HG03469 (cell line): Measurements from ENCODE around the gene ADARB1.

Source experiments
- ATAC-seq: cut with Tn5 transposase; IDR thresholded peaks from one replicate; pipeline ENCODE4 v1.9.1; 2021; ENCODE audit warnings: mild to moderate bottlenecking, moderate library complexity, moderate number of reproducible peaks; ENCODE audit not compliant: unreplicated experiment

The ADARB1 gene

DNA sequence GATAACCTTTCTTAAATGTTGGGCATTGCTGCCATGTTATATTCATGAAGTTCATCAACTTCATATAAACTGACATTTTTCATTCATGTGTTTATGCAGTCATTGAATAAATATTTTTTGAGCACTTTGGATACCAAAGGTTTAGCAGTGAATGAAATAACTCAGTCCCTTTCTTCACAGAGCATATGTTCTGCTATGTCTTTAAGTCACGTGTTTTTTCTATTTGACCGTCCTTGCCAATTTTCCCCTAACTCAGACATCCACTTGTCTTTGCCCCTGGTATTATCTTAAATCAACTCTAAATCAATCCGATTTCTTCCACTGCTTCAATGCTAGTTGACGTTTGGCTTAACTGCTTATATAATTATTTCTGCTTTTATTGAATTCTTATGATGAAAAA is 16.6 kb downstream of the ADARB1 start:
- ATAC-seq, result no peak

- no peak for ATAC-seq
Observed at GRCh38 chr21:45091550-45092322, 17.4 kb downstream of the ADARB1 start.

- ATAC-seq, result no peak
Observed at GRCh38 chr21:45093035-45093532, 18.7 kb downstream of the ADARB1 start.

- ATAC-seq, result no peak
Observed at GRCh38 chr21:45094412-45094811, 20.0 kb downstream of the ADARB1 start.

DNA sequence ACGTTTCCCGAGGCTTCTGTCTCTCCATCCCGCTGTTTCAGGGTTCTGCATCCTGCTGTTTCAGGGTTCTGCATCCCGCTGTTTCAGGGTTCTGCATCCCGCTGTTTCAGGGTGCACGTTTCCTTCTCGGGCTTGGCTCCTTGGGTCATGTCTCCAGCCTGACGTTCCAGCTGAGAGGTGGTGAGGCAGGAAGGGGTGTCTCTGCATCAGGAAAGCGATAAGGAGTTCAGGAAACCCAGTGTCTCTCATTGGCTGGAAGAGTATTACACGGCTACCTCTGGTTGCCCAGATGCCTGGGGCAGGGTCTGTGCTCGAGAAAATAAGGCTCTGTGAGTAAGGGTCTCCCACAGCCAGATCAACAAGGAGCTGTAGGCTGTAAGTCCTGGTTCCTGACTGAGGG is 21.1 kb downstream of the ADARB1 start:
- no peak for ATAC-seq

GRCh38 chr21:45096217-45096616 is 21.8 kb downstream of the ADARB1 start:
- ATAC-seq, result no peak

DNA sequence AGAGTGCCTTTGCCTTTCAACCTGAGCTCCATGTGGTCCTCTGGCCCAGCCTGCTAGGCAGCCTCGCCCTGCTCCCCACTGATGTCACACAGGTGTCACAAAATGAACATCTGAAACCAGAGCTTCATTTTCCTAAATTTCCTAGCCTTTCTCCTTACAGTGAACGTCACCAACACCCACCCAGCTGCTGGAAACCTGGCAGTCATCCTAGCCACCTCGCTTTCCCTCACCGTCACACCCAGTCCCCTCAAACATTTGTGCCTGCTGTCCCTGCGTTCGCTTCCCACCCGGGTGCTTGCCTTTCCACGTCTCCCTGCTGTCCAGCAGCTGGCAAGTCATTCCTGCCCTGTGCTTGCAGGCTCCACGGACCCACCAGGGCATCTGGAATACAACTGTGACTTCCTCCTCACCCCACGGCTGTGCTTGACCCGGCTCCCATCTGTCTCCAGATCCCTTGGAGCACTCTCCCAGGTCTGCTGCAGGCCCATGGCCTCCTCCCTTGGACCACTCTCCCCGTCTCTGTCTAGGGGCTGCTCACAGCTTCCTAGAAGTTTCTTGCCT is 23.5 kb downstream of the ADARB1 start:
- no peak for ATAC-seq

DNA sequence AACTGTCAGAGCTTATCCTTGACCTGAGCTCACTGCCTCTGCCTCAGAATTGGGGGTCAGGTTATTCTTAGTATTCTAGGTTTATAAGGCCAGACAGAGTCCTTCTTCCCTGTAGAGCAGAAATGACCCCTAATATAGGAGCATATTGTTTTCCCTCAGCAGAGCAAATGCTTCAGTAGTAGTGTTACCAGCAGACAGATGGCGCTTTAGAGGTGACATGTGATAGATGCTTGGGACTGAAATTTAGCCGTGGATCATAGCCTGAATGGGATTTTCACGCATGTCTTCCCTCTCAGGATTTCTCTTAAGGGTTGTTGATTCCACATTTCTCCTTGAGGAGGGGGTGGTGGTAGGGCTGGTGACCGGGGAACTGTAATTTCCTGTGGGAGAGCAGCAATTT is 24.5 kb downstream of the ADARB1 start:
- ATAC-seq, result no peak

GRCh38 chr21:45099571-45099970 is 25.2 kb downstream of the ADARB1 start:
- ATAC-seq, result no peak

DNA sequence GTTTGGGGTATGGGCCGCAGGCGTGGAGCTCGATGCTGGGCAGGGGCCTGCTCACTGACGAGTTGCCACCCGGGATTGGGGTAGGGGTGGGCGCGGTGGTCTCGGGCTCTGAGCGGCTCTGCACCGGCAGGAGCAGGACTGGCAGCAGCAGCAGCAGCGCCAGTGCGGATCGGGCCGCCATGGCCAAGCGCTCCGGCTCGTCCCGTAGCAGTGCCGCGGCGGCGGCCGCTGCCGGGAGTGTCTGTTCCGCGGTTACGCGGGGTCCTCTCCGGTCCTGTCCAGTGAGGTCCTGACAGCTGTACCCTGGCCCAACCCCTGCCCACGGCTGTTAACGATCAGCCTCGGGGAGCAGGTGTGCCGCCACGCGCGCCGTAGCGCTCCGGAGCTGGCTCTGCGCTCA is 26.5 kb downstream of the ADARB1 start:
- ATAC-seq, result no peak

GRCh38 chr21:45102391-45102932 is 28.1 kb downstream of the ADARB1 start:
- ATAC-seq, result no peak

- ATAC-seq, result no peak
Observed at GRCh38 chr21:45103971-45104520, 29.7 kb downstream of the ADARB1 start.

DNA sequence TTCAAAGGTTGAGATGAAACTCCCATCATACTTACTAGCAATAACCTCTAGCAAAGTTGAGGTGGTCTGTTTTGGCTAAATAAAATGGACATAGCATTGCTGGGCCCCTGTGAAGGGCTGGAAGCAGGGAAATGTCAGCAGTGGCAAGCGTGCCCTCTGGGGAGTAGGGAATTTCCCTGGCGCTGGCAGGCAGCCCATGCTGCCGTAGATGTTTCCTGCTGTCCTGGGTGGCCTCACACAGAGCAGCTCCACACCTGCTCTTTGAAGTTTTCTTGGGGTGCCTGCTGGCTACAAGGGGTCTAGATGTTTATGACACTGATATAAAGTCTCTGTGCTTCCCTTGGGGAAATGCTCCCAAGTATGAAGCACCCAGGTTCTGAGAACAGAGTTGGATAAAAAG is 30.2 kb downstream of the ADARB1 start:
- ATAC-seq, result no peak

DNA sequence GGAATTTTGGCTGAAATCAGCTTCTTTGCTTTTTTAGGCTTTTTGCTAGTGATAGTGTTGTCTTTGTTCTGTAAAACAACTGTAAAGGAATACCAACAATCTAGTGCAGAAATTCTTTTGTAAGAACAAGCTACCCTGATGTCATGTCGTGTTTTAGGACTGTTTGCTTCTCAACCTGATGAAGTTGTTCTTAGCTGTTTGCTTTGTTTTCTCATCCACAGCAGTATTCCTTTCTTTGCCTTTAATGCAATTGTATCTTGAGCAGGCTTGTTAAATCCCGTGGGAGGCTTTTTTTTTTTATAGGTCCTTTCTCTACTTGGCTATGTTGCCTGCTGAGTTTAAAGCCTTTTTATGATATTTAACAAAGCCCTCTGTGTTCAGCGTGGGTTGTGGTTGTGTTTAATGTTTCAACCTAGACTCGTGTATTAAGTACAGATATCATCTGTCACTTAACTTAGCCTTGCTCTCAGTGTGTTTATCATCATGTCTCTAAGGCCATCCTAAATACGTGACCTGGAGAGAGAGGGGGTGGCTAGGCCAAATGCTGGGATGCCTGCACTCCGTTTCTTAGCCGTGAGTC is 31.6 kb downstream of the ADARB1 start:
- ATAC-seq, result no peak

GRCh38 chr21:45108034-45108790 is 33.8 kb downstream of the ADARB1 start:
- no peak for ATAC-seq

DNA sequence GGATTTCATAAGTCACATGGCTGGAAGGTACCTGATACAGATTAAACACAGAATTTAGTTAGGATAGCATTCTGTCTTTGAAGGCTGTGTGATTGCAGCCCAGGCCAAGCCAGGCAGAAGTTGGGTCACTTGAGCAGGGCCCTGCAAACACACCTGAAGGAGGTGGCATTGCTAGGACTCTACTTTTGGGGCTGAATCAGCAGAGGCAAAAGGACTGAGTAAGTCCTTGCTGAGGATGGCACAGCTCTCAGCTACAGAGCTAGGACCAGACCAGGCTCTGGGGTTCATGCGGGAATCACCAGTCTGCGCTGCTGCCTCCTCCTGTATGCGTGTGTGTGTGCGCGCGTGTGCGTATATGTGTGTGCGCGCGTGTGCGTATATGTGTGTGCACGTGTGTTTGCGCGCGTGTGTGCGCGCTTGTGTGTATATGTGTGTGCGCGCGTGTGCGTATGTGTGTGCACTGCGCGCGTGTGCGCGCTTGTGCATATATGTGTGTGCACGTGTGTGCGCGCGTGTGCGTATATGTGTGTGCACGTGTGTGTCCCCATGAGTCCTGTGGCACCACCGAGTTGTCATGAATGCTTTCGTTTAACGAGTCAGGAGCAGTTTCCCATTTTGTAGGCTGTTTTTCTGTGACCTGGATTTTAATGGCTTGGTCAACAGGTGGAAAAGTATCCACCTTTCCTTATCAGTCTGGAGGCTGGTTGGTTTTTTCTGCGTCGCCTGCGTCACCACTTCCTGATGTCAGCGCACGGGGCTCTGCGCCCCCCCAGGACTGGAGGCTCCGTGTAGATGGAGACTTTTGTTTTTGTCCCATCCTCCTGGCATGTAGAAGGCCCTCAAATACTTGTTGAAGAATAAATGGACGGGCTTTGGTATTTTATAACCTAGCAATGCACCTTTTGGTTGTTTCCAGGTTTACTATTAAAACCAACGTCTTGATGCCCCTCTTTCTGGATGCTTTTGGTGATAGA is 34.7 kb downstream of the ADARB1 start:
- no peak for ATAC-seq

GRCh38 chr21:45109831-45110492 is 35.6 kb downstream of the ADARB1 start:
- ATAC-seq, result peak; percentile 58

GRCh38 chr21:45110873-45111624 is 36.7 kb downstream of the ADARB1 start:
- ATAC-seq, result no peak
